ENCODE results near the gene CHN2.

CHN2 gene

GRCh38 chr7:29445736-29446135 lies 251.2 kb downstream of the CHN2 start:
- no peak overlapping the region for H3K4me3 ChIP-seq (ENCODE audit: low read depth, low read length)
- no peak for DNase-seq (ENCODE audit: low read depth)
- no peak for TF ChIP-seq CTCF (IDR thresholded peaks at IDR 0.05; ENCODE audit: control insufficient read depth, extremely low read depth, insufficient read depth)

- no peak overlapping the region for H3K4me3 ChIP-seq (ENCODE audit: low read depth, low read length)
- DNase-seq (ENCODE audit: low read depth), result no peak
- TF ChIP-seq CTCF (IDR thresholded peaks at IDR 0.05; ENCODE audit: control insufficient read depth, extremely low read depth, insufficient read depth), result no peak
Observed at GRCh38 chr7:29447828-29448227, 253.3 kb downstream of the CHN2 start.

- no peak overlapping the region for H3K4me3 ChIP-seq (ENCODE audit: low read depth, low read length)
- DNase-seq (ENCODE audit: low read depth), result peak; percentile 52
- no peak for TF ChIP-seq CTCF (IDR thresholded peaks at IDR 0.05; ENCODE audit: control insufficient read depth, extremely low read depth, insufficient read depth)
Observed at GRCh38 chr7:29449569-29450260, 255.1 kb downstream of the CHN2 start.

- TF ChIP-seq CTCF (IDR thresholded peaks at IDR 0.05; ENCODE audit: control insufficient read depth, extremely low read depth, insufficient read depth), result no peak
- DNase-seq (ENCODE audit: low read depth), result no peak
- no peak overlapping the region for H3K4me3 ChIP-seq (ENCODE audit: low read depth, low read length)
Observed at GRCh38 chr7:29453021-29453420, 258.4 kb downstream of the CHN2 start.

GRCh38 chr7:29454464-29454863 lies 259.9 kb downstream of the CHN2 start:
- no peak overlapping the region for H3K4me3 ChIP-seq (ENCODE audit: low read depth, low read length)
- no peak for DNase-seq (ENCODE audit: low read depth)
- no peak for TF ChIP-seq CTCF (IDR thresholded peaks at IDR 0.05; ENCODE audit: control insufficient read depth, extremely low read depth, insufficient read depth)

- no peak for DNase-seq (ENCODE audit: low read depth)
- TF ChIP-seq CTCF (IDR thresholded peaks at IDR 0.05; ENCODE audit: control insufficient read depth, extremely low read depth, insufficient read depth), result no peak
- H3K4me3 ChIP-seq (ENCODE audit: low read depth, low read length), result no peak overlapping the region
Observed at GRCh38 chr7:29454899-29455451, 260.4 kb downstream of the CHN2 start.

- no peak for DNase-seq (ENCODE audit: low read depth)
- no peak for TF ChIP-seq CTCF (IDR thresholded peaks at IDR 0.05; ENCODE audit: control insufficient read depth, extremely low read depth, insufficient read depth)
- H3K4me3 ChIP-seq (ENCODE audit: low read depth, low read length), result no peak overlapping the region
Observed at GRCh38 chr7:29457141-29457561, 262.6 kb downstream of the CHN2 start.

Measured in LNCaP clone FGC (cell line).